Endothelial cell of umbilical vein (primary cell): ENCODE data around the gene GALT. TPM values are rescaled to one million over a fixed set of nuclear protein-coding genes. Genes with fewer than 3 reads are reported as not detected.
A peak's percentile ranks its signal among the peaks of the same experiment; 100 is the strongest.

Source experiments
- BruUV-seq: library from RNA; stranded (reverse); fragments of 400-500 nt; replicated peaks from 2 replicates; lab custom pipeline; 2021; lab: Mats Ljungman, UMichigan
- CTCF ChIA-PET: fragments of 300-600, 350-600 bp; sonication (Branson Sonifier 250); formaldehyde crosslinking; loops from one replicate; lab custom pipeline; 2021; ENCODE audit warnings: antibody characterized with exemption, inconsistent platforms; lab: Charles Lee
- POLR2A ChIA-PET: fragments of 300-600, 350-600 bp; sonication (Branson Sonifier 250); formaldehyde crosslinking; loops from one replicate; lab custom pipeline; 2021; ENCODE audit warnings: antibody characterized with exemption, inconsistent platforms; lab: Charles Lee
- DNase-seq: peaks from one replicate; pipeline ENCODE4 v3.0.0-alpha.2; 2011; ENCODE audit warnings: low read depth, low spot score
- FAIRE-seq: peaks from 2 replicates; lab custom pipeline; 2011; peaks lifted over from hg19 to GRCh38; lab: Jason Lieb, UNC
- H2AFZ ChIP-seq: 2 replicates; pipeline ENCODE4 v1.6.0; 2012; ENCODE audit warnings: low read depth, low read length, control low read depth, inconsistent platforms
- H3K27ac ChIP-seq: 2 replicates; pipeline ENCODE4 v1.5.1; 2011; ENCODE audit warnings: low read depth, mild to moderate bottlenecking, control low read depth, low read length, moderate library complexity; ENCODE audit not compliant: insufficient read depth
- H3K27me3 ChIP-seq, 2 experiments: 2 replicates each; pipeline versions ENCODE4 v1.6.0 to v1.6.1; 2011; ENCODE audit warnings: low read length in 2 of 2, mixed read lengths in 1 of 2; ENCODE audit not compliant: control insufficient read depth in 2 of 2, insufficient read depth in 2 of 2
- H3K36me3 ChIP-seq, 2 experiments: 2 replicates in 1 of 2; 3 replicates in 1 of 2; pipeline ENCODE4 v1.5.1; 2011; ENCODE audit warnings: low read length in 2 of 2, mild to moderate bottlenecking in 1 of 2, moderate library complexity in 1 of 2; ENCODE audit not compliant: control insufficient read depth in 2 of 2, insufficient read depth in 2 of 2; ENCODE audit errors: extremely low read depth in 1 of 2
- H3K4me1 ChIP-seq: 3 replicates; pipeline ENCODE4 v1.5.1; 2011; ENCODE audit warnings: mild to moderate bottlenecking, low read length; ENCODE audit not compliant: control insufficient read depth, insufficient read depth; ENCODE audit errors: extremely low read depth
- H3K4me2 ChIP-seq: 2 replicates; pipeline ENCODE4 v1.6.1; 2011; ENCODE audit warnings: low read length, control low read depth, mixed read lengths; ENCODE audit not compliant: insufficient read depth
- H3K4me3 ChIP-seq, 3 experiments: fragments of 200-600 bp in 1 of 3; sonication (generic), shearing (Covaris generic) in 1 of 3; replicated peaks in 1 of 3; 2 replicates each; pipeline ENCODE4 v1.5.1; 2011 to 2016; ENCODE audit warnings: control low read depth in 3 of 3, low read length in 3 of 3, mild to moderate bottlenecking in 2 of 3, inconsistent platforms in 1 of 3, low read depth in 1 of 3, moderate library complexity in 1 of 3; ENCODE audit not compliant: insufficient read depth in 1 of 3
- H3K79me2 ChIP-seq: 2 replicates; pipeline ENCODE4 v1.6.0; 2012; ENCODE audit warnings: low read length, inconsistent platforms; ENCODE audit not compliant: control insufficient read depth, insufficient read depth
- H3K9ac ChIP-seq: replicated peaks from 2 replicates; pipeline ENCODE3; 2011; ENCODE audit warnings: low read length, control low read depth; ENCODE audit not compliant: insufficient read depth; ENCODE audit errors: extremely low read depth
- H3K9me1 ChIP-seq: replicated peaks from 3 replicates; pipeline ENCODE4 v1.6.0; 2011; ENCODE audit warnings: mild to moderate bottlenecking, low read length; ENCODE audit not compliant: control insufficient read depth, insufficient read depth; ENCODE audit errors: extremely low read depth
- H3K9me3 ChIP-seq: replicated peaks from 2 replicates; pipeline ENCODE4 v1.5.1; 2012; ENCODE audit warnings: low read length, inconsistent platforms; ENCODE audit not compliant: control insufficient read depth, insufficient read depth
- H4K20me1 ChIP-seq: replicated peaks from 2 replicates; pipeline ENCODE3; 2011; ENCODE audit warnings: mild to moderate bottlenecking, low read length; ENCODE audit not compliant: control insufficient read depth, insufficient read depth; ENCODE audit errors: extremely low read depth
- EZH2 ChIP-seq: IDR thresholded peaks from 2 replicates; pipeline ENCODE4 v1.6.1; 2012; ENCODE audit warnings: borderline replicate concordance, low read depth, mild to moderate bottlenecking, moderate library complexity, low read length, inconsistent platforms; ENCODE audit not compliant: severe bottlenecking
- FOS ChIP-seq: IDR thresholded peaks from 2 replicates; pipeline ENCODE4 v1.6.1; 2011; ENCODE audit warnings: mild to moderate bottlenecking, low read length, moderate library complexity, borderline replicate concordance; ENCODE audit not compliant: insufficient read depth
- GATA2 ChIP-seq: IDR thresholded peaks from 2 replicates; pipeline ENCODE4 v1.7.0; 2011; ENCODE audit warnings: low read depth, mild to moderate bottlenecking, moderate library complexity, mixed read lengths, low read length; ENCODE audit not compliant: insufficient read length, insufficient read depth
- JUN ChIP-seq: IDR thresholded peaks from 2 replicates; pipeline ENCODE4 v1.6.1; 2011; ENCODE audit warnings: borderline replicate concordance, low read depth; ENCODE audit not compliant: insufficient read length, insufficient read depth
- MYC ChIP-seq: IDR thresholded peaks from one replicate; pipeline ENCODE4 v1.6.1; 2011; ENCODE audit warnings: mild to moderate bottlenecking, low read depth, low read length
- POLR2AphosphoS5 ChIP-seq: IDR thresholded peaks from 2 replicates; pipeline ENCODE4 v1.6.1; 2012; ENCODE audit warnings: low read depth, mild to moderate bottlenecking, control low read depth, low read length, moderate library complexity; ENCODE audit not compliant: insufficient read depth
- dilution Hi-C: fragments of 300-500 bp; cut with MboI; formaldehyde crosslinking; loops from one replicate; pipeline ENCODE4 v1.15.0; 2019; ENCODE audit warnings: low sequenced_read_pairs; ENCODE audit not compliant: extremely low pct_ligation_motif_present
- intact Hi-C: fragments of 100-400 bp; cut with micrococcal nuclease; formaldehyde crosslinking; loops from one replicate; pipeline ENCODE4 v1.10.0; 2022
- polyA plus RNA-seq, 4 experiments: library from polyadenylated mRNA; depleted of rRNA in 3 of 4; stranded (reverse) in 3 of 4; unstranded in 1 of 4; fragments of >200 nt; gene quantifications; 2 replicates each; pipeline versions ENCODE4 v1.2.1 to v1.2.3, GENCODE V29; 2011 to 2012; ENCODE audit warnings: missing spikeins in 1 of 4
- total RNA-seq: library from RNA; stranded (reverse); gene quantifications from 2 replicates; pipeline ENCODE4 v1.2.3, GENCODE V29; 2021
- TF ChIP-seq, protein P1 (sequence below), 2 donors: IDR thresholded peaks; 1 replicate in 1 of 2; 2 replicates in 1 of 2; pipeline ENCODE4 v1.5.1; 2011; ENCODE audit warnings: low read length in 2 of 2, mild to moderate bottlenecking in 2 of 2, moderate library complexity in 2 of 2, control low read depth in 1 of 2, inconsistent platforms in 1 of 2, low read depth in 1 of 2; ENCODE audit not compliant: insufficient read depth in 1 of 2; ENCODE audit errors: extremely low read depth in 1 of 2
- TF ChIP-seq, protein P2 (sequence below): IDR thresholded peaks from 2 replicates; pipeline ENCODE4 v1.6.1; 2011; ENCODE audit not compliant: insufficient read depth, insufficient read length

Gene GALT
- total and polyA plus RNA-seq, 2 donors (not counting 3 experiments of a cell fraction or from before 2014, with no cell fraction given): 36.6 to 58.5 TPM

DNA sequence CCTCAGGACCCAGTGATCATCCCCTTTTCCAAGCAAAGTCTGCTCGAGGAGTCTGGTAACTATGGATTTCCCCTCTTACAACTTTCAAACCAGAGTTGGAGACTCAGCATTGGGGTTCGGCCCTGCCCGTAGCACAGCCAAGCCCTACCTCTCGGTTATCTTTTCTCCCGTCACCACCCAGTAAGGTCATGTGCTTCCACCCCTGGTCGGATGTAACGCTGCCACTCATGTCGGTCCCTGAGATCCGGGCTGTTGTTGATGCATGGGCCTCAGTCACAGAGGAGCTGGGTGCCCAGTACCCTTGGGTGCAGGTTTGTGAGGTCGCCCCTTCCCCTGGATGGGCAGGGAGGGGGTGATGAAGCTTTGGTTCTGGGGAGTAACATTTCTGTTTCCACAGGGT, 1.2 kb downstream of the GALT start:
- no peak for DNase-seq
- Histone ChIP-seq H3K4me1 (peaks cover 28% of the 10 kb centered on the region), H3K4me3 (peak overlapping the region in 2 of 3 experiments; percentile 75 to 78), H4K20me1 (no peaks in the 10 kb centered on the region), H3K27ac (no peak overlapping the region), H3K9me3 (no peaks in the 10 kb centered on the region), H3K4me2 (peak overlapping the region; percentile 82), H3K9me1 (no peaks in the 10 kb centered on the region), H3K9ac (peak overlapping the region; percentile 68), H2AFZ (no peak overlapping the region), H3K79me2 (peaks cover 6% of the 10 kb centered on the region), H3K36me3 (peaks cover 0 to 14% of the 10 kb centered on the region in 2 experiments), H3K27me3 (no peaks in the 10 kb centered on the region)
- TF ChIP-seq POLR2AphosphoS5 (no peak), EZH2 (no peak), MYC (no peak), GATA2 (no peak), JUN (no peak), FOS (no peak)
- TF ChIP-seq, protein P1, sequence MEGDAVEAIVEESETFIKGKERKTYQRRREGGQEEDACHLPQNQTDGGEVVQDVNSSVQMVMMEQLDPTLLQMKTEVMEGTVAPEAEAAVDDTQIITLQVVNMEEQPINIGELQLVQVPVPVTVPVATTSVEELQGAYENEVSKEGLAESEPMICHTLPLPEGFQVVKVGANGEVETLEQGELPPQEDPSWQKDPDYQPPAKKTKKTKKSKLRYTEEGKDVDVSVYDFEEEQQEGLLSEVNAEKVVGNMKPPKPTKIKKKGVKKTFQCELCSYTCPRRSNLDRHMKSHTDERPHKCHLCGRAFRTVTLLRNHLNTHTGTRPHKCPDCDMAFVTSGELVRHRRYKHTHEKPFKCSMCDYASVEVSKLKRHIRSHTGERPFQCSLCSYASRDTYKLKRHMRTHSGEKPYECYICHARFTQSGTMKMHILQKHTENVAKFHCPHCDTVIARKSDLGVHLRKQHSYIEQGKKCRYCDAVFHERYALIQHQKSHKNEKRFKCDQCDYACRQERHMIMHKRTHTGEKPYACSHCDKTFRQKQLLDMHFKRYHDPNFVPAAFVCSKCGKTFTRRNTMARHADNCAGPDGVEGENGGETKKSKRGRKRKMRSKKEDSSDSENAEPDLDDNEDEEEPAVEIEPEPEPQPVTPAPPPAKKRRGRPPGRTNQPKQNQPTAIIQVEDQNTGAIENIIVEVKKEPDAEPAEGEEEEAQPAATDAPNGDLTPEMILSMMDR (IDR thresholded peaks at IDR 0.05; ENCODE audit: extremely low read depth in 1 of 2, insufficient read depth in 1 of 2, low read depth in 1 of 2, low read length in 2 of 2): no peak
- TF ChIP-seq, protein P2, sequence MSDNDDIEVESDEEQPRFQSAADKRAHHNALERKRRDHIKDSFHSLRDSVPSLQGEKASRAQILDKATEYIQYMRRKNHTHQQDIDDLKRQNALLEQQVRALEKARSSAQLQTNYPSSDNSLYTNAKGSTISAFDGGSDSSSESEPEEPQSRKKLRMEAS: no peak
- ChIA-PET CTCF (interaction anchor here (0.9 to 1.4 kb wide), 2 partner anchors 14 to 44 kb away, joined by 3 read pairs; no protein-coding TSS in a partner anchor), POLR2A (interaction anchor here (1.5 to 1.9 kb wide), 2 partner anchors 10 to 17 kb away, joined by 7 read pairs; partner anchors contain the start of gene SIGMAR1)
- BruUV-seq: no TSS peak
- dilution Hi-C loops: no loop called here
- FAIRE-seq: no peak
- intact Hi-C loops: no loop called here
